K562 (cell line): Measurements from ENCODE around the gene SARS2. TPM values are rescaled to one million over a fixed set of nuclear protein-coding genes. Genes with fewer than 3 reads are reported as not detected.

Experiments used
- ATAC-seq: fragments of 200-7000 bp; cut with Tn5 transposase; 3 replicates; pipeline ENCODE4 v1.9.1; 2020; ENCODE audit warnings: moderate library complexity
- BruUV-seq: library from RNA; stranded (reverse); fragments of 400-500 nt; replicated peaks from 2 replicates; lab custom pipeline; 2021; lab: Mats Ljungman, UMichigan
- CTCF ChIA-PET: fragments of 300-600 bp; formaldehyde crosslinking; extraction: SDS; loops from one replicate; lab custom pipeline; 2021; ENCODE audit warnings: low intra/inter-chr PET ratio; lab: Yijun Ruan, JAX
- POLR2A ChIA-PET: fragments of 300-600, 350-650 bp; sonication (Branson Sonifier 250); formaldehyde crosslinking; extraction: SDS; loops from one replicate; lab custom pipeline; 2021; ENCODE audit warnings: antibody characterized with exemption, inconsistent platforms; lab: Yijun Ruan, JAX
- DNase-seq, 4 experiments: peaks; one replicate each; pipeline versions ENCODE4 v3.0.0 to v3.0.0-alpha.2; 2011 to 2018; ENCODE audit warnings: low spot score in 3 of 4, mixed read lengths in 3 of 4; ENCODE audit errors: extremely low read depth in 1 of 4
- FAIRE-seq: peaks from 2 replicates; lab custom pipeline; 2011; peaks lifted over from hg19 to GRCh38; lab: Jason Lieb, UNC
- H2AFZ ChIP-seq: 2 replicates; pipeline ENCODE4 v1.6.0; 2011; ENCODE audit warnings: low read depth, low read length, control low read depth, inconsistent platforms
- H3K27ac ChIP-seq: fragments of 200-600 bp; 3 replicates; pipeline ENCODE4 v1.8.0; 2011; ENCODE audit warnings: low read depth, mild to moderate bottlenecking, control low read depth, inconsistent platforms, low read length, moderate library complexity, mixed read lengths; ENCODE audit errors: extremely low read depth
- H3K27me3 ChIP-seq, 2 experiments: fragments of 300-600 bp in 1 of 2; 2 replicates in 1 of 2; 3 replicates in 1 of 2; pipeline versions ENCODE4 v1.6.0 to v1.8.0; 2011; ENCODE audit warnings: inconsistent platforms in 2 of 2, low read length in 2 of 2, mild to moderate bottlenecking in 1 of 2, mixed read lengths in 1 of 2, moderate library complexity in 1 of 2; ENCODE audit not compliant: control insufficient read depth in 2 of 2, insufficient read depth in 2 of 2
- H3K36me3 ChIP-seq: fragments of 300-600 bp; 3 replicates; pipeline ENCODE4 v1.8.0; 2011; ENCODE audit warnings: mild to moderate bottlenecking, low read length, inconsistent platforms; ENCODE audit not compliant: control insufficient read depth, insufficient read depth
- H3K4me1 ChIP-seq, 2 experiments: fragments of 200-600 bp in 1 of 2; replicated peaks in 1 of 2; 2 replicates in 1 of 2; 3 replicates in 1 of 2; pipeline versions ENCODE4 v1.5.1 to v1.8.0; 2011; ENCODE audit warnings: inconsistent platforms in 2 of 2, low read length in 2 of 2, mild to moderate bottlenecking in 1 of 2, mixed read lengths in 1 of 2, moderate library complexity in 1 of 2; ENCODE audit not compliant: control insufficient read depth in 2 of 2, insufficient read depth in 2 of 2
- H3K4me2 ChIP-seq: 2 replicates; pipeline ENCODE4 v1.6.1; 2011; ENCODE audit warnings: low read length, control low read depth, inconsistent platforms, mixed read lengths; ENCODE audit not compliant: insufficient read depth
- H3K4me3 ChIP-seq: fragments of 200-600 bp; sonication (generic), shearing (Covaris generic); 2 replicates; pipeline ENCODE4 v1.5.1; 2016; ENCODE audit warnings: control low read depth, inconsistent platforms
- H3K79me2 ChIP-seq: fragments of 200-600 bp; 3 replicates; pipeline ENCODE4 v1.8.0; 2011; ENCODE audit warnings: low read length, inconsistent platforms; ENCODE audit not compliant: control insufficient read depth, insufficient read depth
- H3K9ac ChIP-seq, 2 experiments: 2 replicates each; pipeline versions ENCODE4 v1.6.0 to v1.6.1; 2011; ENCODE audit warnings: low read depth in 2 of 2, low read length in 2 of 2, control low read depth in 1 of 2, inconsistent platforms in 1 of 2, mild to moderate bottlenecking in 1 of 2, mixed read lengths in 1 of 2; ENCODE audit not compliant: insufficient read depth in 1 of 2
- H3K9me1 ChIP-seq: one replicate; pipeline ENCODE4 v1.6.0; 2011; ENCODE audit warnings: inconsistent platforms, mild to moderate bottlenecking, low read length, moderate library complexity; ENCODE audit not compliant: control insufficient read depth, insufficient read depth
- H3K9me3 ChIP-seq: replicated peaks from 2 replicates; pipeline ENCODE4 v1.5.1; 2011; ENCODE audit warnings: low read depth, low read length, inconsistent platforms; ENCODE audit not compliant: control insufficient read depth, insufficient read depth
- H4K20me1 ChIP-seq: replicated peaks from 2 replicates; pipeline ENCODE4 v1.6.1; 2011; ENCODE audit warnings: low read length, inconsistent platforms, mixed read lengths; ENCODE audit not compliant: control insufficient read depth, insufficient read depth
- NKRF ChIP-seq: fragments of 450-650 bp; IDR thresholded peaks from 2 replicates; pipeline ENCODE4 v1.6.1; 2016; ENCODE audit warnings: borderline replicate concordance
- SIN3A ChIP-seq, 2 experiments: fragments of 150-350 bp in 1 of 2; IDR thresholded peaks; 2 replicates each; pipeline ENCODE4 v1.6.1; 2011 to 2016; ENCODE audit warnings: borderline replicate concordance in 2 of 2, low read depth in 2 of 2, low read length in 2 of 2, mild to moderate bottlenecking in 2 of 2, moderate library complexity in 2 of 2; ENCODE audit not compliant: control insufficient read depth in 1 of 2
- ZFP36 ChIP-seq: fragments of 150-350 bp; IDR thresholded peaks from 2 replicates; pipeline ENCODE4 v1.6.1; 2018; ENCODE audit warnings: low read length, low read depth; ENCODE audit not compliant: partially characterized antibody
- WGBS: fragments of 100-300 bp; shearing (Covaris generic); methylation state at CpG from one replicate; pipeline ENCODE4 v1.1.6; 2016; ENCODE audit warnings: low coverage, mixed read lengths; ENCODE audit not compliant: insufficient coverage; ENCODE audit errors: missing lambda C conversion rate; 5-methylcytosine and 5-hydroxymethylcytosine counted together
- in situ Hi-C: fragments of 300-500 bp; cut with MboI; formaldehyde crosslinking; loops from 4 replicates; pipeline ENCODE4 v1.15.0; 2018; ENCODE audit warnings: inconsistent platforms, mixed read lengths
- intact Hi-C: fragments of 100-400 bp; cut with micrococcal nuclease; formaldehyde crosslinking; loops from 2 replicates; pipeline ENCODE4 v1.14.2; 2022
- polyA plus RNA-seq, 8 experiments: library from polyadenylated mRNA; depleted of rRNA in 4 of 8; stranded (reverse) in 5 of 8; unstranded in 3 of 8; fragments of >200 nt; fragmentation: Nextera tagmentation in 2 of 8; fragmentation: Illumina TruSeq in 1 of 8; extraction: Ambion mirVana in 2 of 8; extraction: Trizol in 1 of 8; gene quantifications; 2 replicates each; pipeline versions ENCODE4 v1.2.1 to v1.2.3, GENCODE V29; 2011 to 2014; ENCODE audit warnings: inconsistent platforms in 1 of 8, missing spikeins in 1 of 8
- total RNA-seq, 7 experiments: library from RNA; depleted of rRNA in 6 of 7; stranded (reverse); fragments of >200 nt in 6 of 7; fragmentation: Illumina TruSeq in 2 of 7; extraction: Trizol in 2 of 7; gene quantifications; 2 replicates each; pipeline versions ENCODE4 v1.2.1 to v1.2.3, GENCODE V29; 2011 to 2021; ENCODE audit warnings: low replicate concordance in 1 of 7

The SARS2 gene
- total and polyA plus RNA-seq, 9 of the 15 experiments (the other 6 are each of a cell fraction or from before 2014, with no cell fraction given): 3.1 to 59.1 (median 31.7) TPM

- Histone ChIP-seq H3K9ac (no peak overlapping the region), H3K9me1 (no peaks in the 10 kb centered on the region), H2AFZ (no peak overlapping the region), H3K4me1 (peaks cover 0 to 18% of the 10 kb centered on the region in 2 experiments; a peak in 3 of 5 replicates), H3K9me3 (peaks cover 8% of the 10 kb centered on the region; the same call in 1 of the 2 replicates), H3K4me2 (no peak overlapping the region), H3K27me3 (no peaks in the 10 kb centered on the region), H3K27ac (no peak overlapping the region), H3K79me2 (peaks cover 56% of the 10 kb centered on the region), H3K36me3 (peaks cover 54% of the 10 kb centered on the region), H4K20me1 (no peaks in the 10 kb centered on the region; the same call in 1 of the 2 replicates), H3K4me3 (no peak overlapping the region)
- FAIRE-seq: peak; percentile 55
- WGBS: 81% methylated on average over 3 of the region's 4 CpGs
- ChIA-PET CTCF (interaction anchor here (2.6 kb wide), 1 partner anchor 413 kb away, joined by 16 read pairs; no protein-coding TSS in a partner anchor), POLR2A (interaction anchor here (1.8 kb wide), 1 partner anchor 10 kb away, joined by 4 read pairs; no protein-coding TSS in a partner anchor)
- intact Hi-C loops: no loop called here
- TF ChIP-seq SIN3A (IDR thresholded peaks at IDR 0.05; ENCODE audit: borderline replicate concordance in 2 of 2, control insufficient read depth in 1 of 2, low read depth in 2 of 2, low read length in 2 of 2) (no peak), ZFP36 (peak; percentile 84), NKRF (no peak)
- ATAC-seq: no peak
- BruUV-seq: no TSS peak
- DNase-seq: no peak
- in situ Hi-C loops: loop anchor here (10.0 kb wide), 1 partner anchor 404 kb away; no protein-coding TSS in a partner anchor
Measured at GRCh38 chr19:38928391-38929001, 2.1 kb downstream of the SARS2 start.
